OCI-LY3 (cell line): ENCODE measurements around the gene CFAP20.

ENCODE experiments used
- CTCF ChIP-seq: fragments of 200-600, 300-600 bp; sonication (generic); IDR thresholded peaks from 2 replicates; pipeline ENCODE4 v1.5.1; 2014; ENCODE audit warnings: antibody characterized with exemption, low read length, low read depth
- EZH2phosphoT487 ChIP-seq: fragments of 200-600 bp; shearing (Covaris generic); IDR thresholded peaks from 2 replicates; pipeline ENCODE4 v1.6.1; 2018; ENCODE audit warnings: antibody characterized with exemption, mixed run types, low read depth

- no peak for TF ChIP-seq CTCF
- no peak for TF ChIP-seq EZH2phosphoT487
Measured at GRCh38 chr16:58123896-58124600, 5.1 kb downstream of the CFAP20 start.
